Measurements from ENCODE around the gene PLPPR3. TPM values are rescaled to one million over a fixed set of nuclear protein-coding genes. Genes with fewer than 3 reads are reported as not detected.
A peak's percentile ranks its signal among the peaks of the same experiment; 100 is the strongest.

PLPPR3 gene
- total RNA-seq (2014; rRNA removed) = 0.06 TPM in 1 of 2 replicates, not detected in the other
- 0.27 TPM for polyA plus RNA-seq (2012)

GRCh38 chr19:821825-822503 lies at the start of gene PLPPR3:
TSS of gene PLPPR3 (minus strand) at chr19:821955. CDS start at chr19:821559, 396 bp downstream.
- DNase-seq (ENCODE audit: low read depth) = no peak

GRCh38 chr19:870963-871401 lies 49.2 kb upstream of the PLPPR3 start:
- no peak for DNase-seq (ENCODE audit: low read depth)

GRCh38 chr19:870314-870713 lies 48.6 kb upstream of the PLPPR3 start:
- no peak for DNase-seq (ENCODE audit: low read depth)

- DNase-seq (ENCODE audit: low read depth) = peak; percentile 85
Measured at GRCh38 chr19:869245-870177, 47.8 kb upstream of the PLPPR3 start.

GRCh38 chr19:868458-869244 lies 46.9 kb upstream of the PLPPR3 start:
- no peak for DNase-seq (ENCODE audit: low read depth)

- no peak for DNase-seq (ENCODE audit: low read depth)
Measured at GRCh38 chr19:867855-868457, 46.2 kb upstream of the PLPPR3 start.

GRCh38 chr19:867301-867793 lies 45.6 kb upstream of the PLPPR3 start:
- DNase-seq (ENCODE audit: low read depth) = no peak

- DNase-seq (ENCODE audit: low read depth) = no peak
Measured at GRCh38 chr19:866769-867300, 45.1 kb upstream of the PLPPR3 start.

GRCh38 chr19:863315-863620 lies 41.5 kb upstream of the PLPPR3 start:
- no peak for DNase-seq (ENCODE audit: low read depth)

GRCh38 chr19:862581-863314 lies 41.0 kb upstream of the PLPPR3 start:
- no peak for DNase-seq (ENCODE audit: low read depth)

GRCh38 chr19:861756-862580 lies 40.2 kb upstream of the PLPPR3 start:
- no peak for DNase-seq (ENCODE audit: low read depth)

GRCh38 chr19:861141-861755 lies 39.5 kb upstream of the PLPPR3 start:
- no peak for DNase-seq (ENCODE audit: low read depth)

- DNase-seq (ENCODE audit: low read depth) = no peak
Measured at GRCh38 chr19:858868-859843, 37.4 kb upstream of the PLPPR3 start, which contains the start of gene CFD. TSS of gene CFD (plus strand) at chr19:859664. CDS start at chr19:859690, 26 bp downstream.

GRCh38 chr19:858284-858683 lies 36.5 kb upstream of the PLPPR3 start:
- no peak for DNase-seq (ENCODE audit: low read depth)

GRCh38 chr19:855566-856120 lies 33.9 kb upstream of the PLPPR3 start:
- DNase-seq (ENCODE audit: low read depth) = no peak

GRCh38 chr19:855142-855541 lies 33.4 kb upstream of the PLPPR3 start:
- no peak for DNase-seq (ENCODE audit: low read depth)

- no peak for DNase-seq (ENCODE audit: low read depth)
Measured at GRCh38 chr19:854549-854948, 32.8 kb upstream of the PLPPR3 start.

Data from LHCN-M2 (cell line).